K562 (cell line): ENCODE results near the gene TOM1L2. TPM values are rescaled to one million over a fixed set of nuclear protein-coding genes. Genes with fewer than 3 reads are reported as not detected.

Source experiments
- BHLHE40 ChIP-seq: IDR thresholded peaks from 2 replicates; pipeline ENCODE4 v1.6.1; 2011; ENCODE audit warnings: low read length, improper control_type of control experiment
- BRF2 ChIP-seq: IDR thresholded peaks from 3 replicates; pipeline ENCODE4 v1.6.1; 2011; ENCODE audit warnings: borderline replicate concordance, mild to moderate bottlenecking; ENCODE audit not compliant: insufficient read length, insufficient read depth
- CHD4 ChIP-seq: fragments of 200-600 bp; sonication (generic); IDR thresholded peaks from 3 replicates; pipeline ENCODE4 v1.6.1; 2012; ENCODE audit warnings: low read depth, mild to moderate bottlenecking, mixed read lengths, low read length, inconsistent platforms; ENCODE audit not compliant: insufficient read depth, insufficient replicate concordance, poor library complexity, severe bottlenecking
- FOXJ3 ChIP-seq: sonication (generic); formaldehyde crosslinking; IDR thresholded peaks from 2 replicates; pipeline ENCODE4 v1.4.0; 2020; ENCODE audit warnings: mild to moderate bottlenecking, missing genetic modification reagents
- GTF2F1 ChIP-seq: IDR thresholded peaks from 2 replicates; pipeline ENCODE4 v1.6.1; 2011; ENCODE audit warnings: low read depth, low read length, improper control_type of control experiment
- HDAC3 ChIP-seq: fragments of 450-650 bp; IDR thresholded peaks from 2 replicates; pipeline ENCODE4 v1.6.1; 2018; ENCODE audit warnings: borderline replicate concordance, mild to moderate bottlenecking, moderate library complexity; ENCODE audit not compliant: partially characterized antibody
- KDM2B ChIP-seq: fragments of 250-450 bp; sonication (Bioruptor Pico); IDR thresholded peaks from 2 replicates; pipeline ENCODE4 v1.8.0; 2021; ENCODE audit warnings: mild to moderate bottlenecking, moderate library complexity
- KLF6 ChIP-seq: fragments of 250-450 bp; sonication (Bioruptor Pico); IDR thresholded peaks from 2 replicates; pipeline ENCODE4 v1.4.0; 2020; ENCODE audit warnings: mild to moderate bottlenecking, moderate library complexity, borderline replicate concordance
- MEF2A ChIP-seq: IDR thresholded peaks from 2 replicates; pipeline ENCODE4 v1.6.1; 2011; ENCODE audit warnings: low read depth, mild to moderate bottlenecking, low read length, moderate library complexity; ENCODE audit not compliant: control insufficient read depth
- NR3C1 ChIP-seq: sonication (generic); formaldehyde crosslinking; IDR thresholded peaks from 2 replicates; pipeline ENCODE4 v1.8.1; 2022; ENCODE audit warnings: missing genetic modification reagents
- POLR2H ChIP-seq: IDR thresholded peaks from 2 replicates; pipeline ENCODE4 v1.6.1; 2016; ENCODE audit warnings: missing genetic modification characterization, low read depth, mild to moderate bottlenecking, control low read depth, missing compliant biosample characterization, moderate library complexity
- POLR3A ChIP-seq: IDR thresholded peaks from 2 replicates; pipeline ENCODE4 v1.6.1; 2011; ENCODE audit warnings: borderline replicate concordance, mild to moderate bottlenecking, moderate library complexity; ENCODE audit not compliant: insufficient read length, insufficient read depth; ENCODE audit errors: extremely low read depth
- RBFOX2 ChIP-seq: fragments of 200-400 bp; formaldehyde crosslinking; IDR thresholded peaks from 2 replicates; pipeline ENCODE4 v1.6.1; 2017; ENCODE audit warnings: low read depth, mild to moderate bottlenecking, low read length, moderate library complexity
- SLC30A9 ChIP-seq: fragments of 250-450 bp; sonication (Bioruptor Pico); IDR thresholded peaks from 2 replicates; pipeline ENCODE4 v1.8.0; 2022; ENCODE audit warnings: mild to moderate bottlenecking, moderate library complexity
- U2AF2 ChIP-seq: fragments of 200-400 bp; formaldehyde crosslinking; optimal IDR thresholded peaks from 2 replicates; pipeline ENCODE3; 2017; ENCODE audit warnings: low read depth, mild to moderate bottlenecking, low read length
- ZFP1 ChIP-seq: fragments of 450-650 bp; formaldehyde crosslinking; IDR thresholded peaks from 2 replicates; pipeline ENCODE4 v1.4.0; 2020; ENCODE audit warnings: mild to moderate bottlenecking, mixed read lengths
- ZNF407 ChIP-seq: fragments of 450-650 bp; IDR thresholded peaks from 2 replicates; pipeline ENCODE4 v1.6.1; 2016; ENCODE audit warnings: low read depth
- polyA plus RNA-seq, 8 experiments: library from polyadenylated mRNA; depleted of rRNA in 4 of 8; stranded (reverse) in 5 of 8; unstranded in 3 of 8; fragments of >200 nt; fragmentation: Nextera tagmentation in 2 of 8; fragmentation: Illumina TruSeq in 1 of 8; extraction: Ambion mirVana in 2 of 8; extraction: Trizol in 1 of 8; gene quantifications; 2 replicates each; pipeline versions ENCODE4 v1.2.1 to v1.2.3, GENCODE V29; 2011 to 2014; ENCODE audit warnings: inconsistent platforms in 1 of 8, missing spikeins in 1 of 8
- total RNA-seq, 7 experiments: library from RNA; depleted of rRNA in 6 of 7; stranded (reverse); fragments of >200 nt in 6 of 7; fragmentation: Illumina TruSeq in 2 of 7; extraction: Trizol in 2 of 7; gene quantifications; 2 replicates each; pipeline versions ENCODE4 v1.2.1 to v1.2.3, GENCODE V29; 2011 to 2021; ENCODE audit warnings: low replicate concordance in 1 of 7

TOM1L2 gene
- total and polyA plus RNA-seq, 9 of the 15 experiments (the other 6 are each of a cell fraction or from before 2014, with no cell fraction given): 0.07 to 6.0 (median 2.5) TPM

- TF ChIP-seq ZNF407 (no peak), KLF6 (CRISPR knock-in tag) (no peak), POLR2H (no peak), GTF2F1 (no peak), RBFOX2 (peak; percentile 72), BHLHE40 (peak; percentile 83), ZFP1 (CRISPR knock-in tag) (no peak), MEF2A (no peak), SLC30A9 (CRISPR knock-in tag) (no peak), HDAC3 (no peak), CHD4 (no peak), KDM2B (CRISPR knock-in tag) (0 out of 2 replicates have a peak, but pooled peaks have one; percentile 22), NR3C1 (no peak), U2AF2 (no peak), FOXJ3 (CRISPR knock-in tag) (no peak), BRF2 (no peak), POLR3A (no peak)
Observed at GRCh38 chr17:17972126-17972951, at the start of gene TOM1L2, which contains the start of gene DRC3 (continued).
